Heart left ventricle (tissue), 16 donors: ENCODE data around the gene PRXL2A. TPM values are rescaled to one million over a fixed set of nuclear protein-coding genes. Genes with fewer than 3 reads are reported as not detected.

Experiments
- ATAC-seq, 4 donors: fragments of 200-7000 bp; cut with Tn5 transposase; one replicate each; pipeline ENCODE4 v1.9.1; 2020 to 2022; ENCODE audit warnings: moderate library complexity in 4 of 4, mild to moderate bottlenecking in 3 of 4, moderate number of reproducible peaks in 1 of 4
- DNase-seq, 5 donors: peaks; one replicate each; pipeline ENCODE4 v3.0.0-alpha.2; 2020
- H3K27ac ChIP-seq, 12 donors: fragments of 200-600 bp; sonication (generic) in 4 of 12; one replicate each; pipeline versions ENCODE4 v1.5.0 to v1.8.0; 2016 to 2022; ENCODE audit warnings: mild to moderate bottlenecking in 2 of 12
- H3K27me3 ChIP-seq, 9 donors: fragments of 200-600 bp; sonication (generic) in 2 of 9; one replicate each; pipeline versions ENCODE4 v1.5.1 to v1.8.0; 2016 to 2022; ENCODE audit warnings: mild to moderate bottlenecking in 3 of 9
- H3K36me3 ChIP-seq, 9 donors: fragments of 200-600 bp; sonication (generic) in 2 of 9; one replicate each; pipeline versions ENCODE4 v1.5.0 to v1.8.0; 2018 to 2022; ENCODE audit warnings: mild to moderate bottlenecking in 2 of 9
- H3K4me1 ChIP-seq, 12 donors: fragments of 200-600 bp; sonication (generic) in 4 of 12; one replicate each; pipeline versions ENCODE4 v1.5.0 to v1.8.0; 2016 to 2022; ENCODE audit warnings: mild to moderate bottlenecking in 3 of 12
- H3K4me3 ChIP-seq, 12 donors: fragments of 200-600 bp; sonication (generic) in 4 of 12; one replicate each; pipeline versions ENCODE4 v1.5.0 to v1.8.0; 2017 to 2022; ENCODE audit warnings: mild to moderate bottlenecking in 9 of 12, moderate library complexity in 4 of 12
- H3K9me3 ChIP-seq, 12 donors: fragments of 200-600 bp; sonication (generic) in 4 of 12; one replicate each; pipeline versions ENCODE4 v1.5.0 to v1.8.0; 2016 to 2022; ENCODE audit warnings: mild to moderate bottlenecking in 1 of 12
- POLR2A ChIP-seq, 2 donors: fragments of 450-650 bp; IDR thresholded peaks; one replicate each; pipeline ENCODE4 v1.6.1; 2017; ENCODE audit warnings: antibody characterized with exemption in 2 of 2, mild to moderate bottlenecking in 2 of 2, moderate library complexity in 2 of 2
- WGBS, 4 donors: extraction: QIAGEN DNeasy Blood & Tissue Kit in 2 of 4; methylation state at CpG; one replicate each; pipeline versions ENCODE4 v1.1.5 to v1.1.7; 2013 to 2018; 5-methylcytosine and 5-hydroxymethylcytosine counted together
- intact Hi-C, 10 donors: fragments of 100-400 bp; cut with DNase I; formaldehyde crosslinking; loops; one replicate each; pipeline versions ENCODE4 v1.11.1 to v1.14.2; 2022
- polyA plus RNA-seq, 2 donors: library from polyadenylated mRNA; stranded (reverse); fragments of 200-250 nt; gene quantifications; one replicate each; pipeline ENCODE4 v1.2.3, GENCODE V29; 2013
- total RNA-seq, 9 donors: library from RNA; depleted of rRNA in 2 of 9; stranded (reverse); fragments of >200 nt in 2 of 9; fragmentation: NEBNext Ultra II Directional in 3 of 9; extraction: Animal tissue kit (Norgen Biotek cat#: 25700) in 3 of 9; gene quantifications; one replicate each; pipeline versions ENCODE4 v1.1.0 to v1.2.4, GENCODE V29; 2016 to 2023
- TF ChIP-seq, protein P1 (sequence below), 12 donors: fragments of 200-600 bp; sonication (generic) in 4 of 12; IDR thresholded peaks; one replicate each; pipeline versions ENCODE4 v1.5.0 to v1.8.0; 2018 to 2022; ENCODE audit warnings: antibody characterized with exemption in 12 of 12, mild to moderate bottlenecking in 5 of 12
- donor health status: ischemic (EF 13 %, LVEDD 7.1; RV severe dilation, severe dysfunction).
- donor health status: healthy with polysubstance abuse.
- donor health status: DM: no; HTN: yes; CAD: no.
- donor health status: DM: no; HTN: no; CAD: no.
- donor health status: ischemic (EF 25% LVEDD 6.9; RV normal size, moderate dysfunction).
- donor health status: ischemic (EF 25% LVEDD 5.7; RV mildly dilated, moderate dysfunction).
- donor health status: healthy.
- donor health status: DM: yes; HTN: yes; CAD: no.
- donor health status: ischemic (EF 35%, LVEDD 5.7; RV mildly dilated, moderate dysfunction).
- donor health status: nonischemic (EF 11% LVEDD 7.7; RV severe dilation, severe dysfunction).
- donor health status: DM: yes; HTN: yes; CAD: no.
- donor health status: PGD.
- donor health status: ischemic (EF 29% LVEDD 5.4; RV normal size, mild dysfunction).
- donor health status: nonischemic (EF 23%, LVEDD 6.1; RV moderate dilation, normal function).

The PRXL2A gene
- total and polyA plus RNA-seq, 11 donors: 63.9 to 123 (median 78.5) TPM

GRCh38 chr10:80447436-80448190 is 39.3 kb downstream of the PRXL2A start:
- no peak for ATAC-seq
- H3K27ac ChIP-seq: no peak overlapping the region
- 68 to 77% (median 76%) methylated on average over 7 of the region's 7 CpGs for WGBS, 4 donors
- H3K4me3 ChIP-seq: no peak overlapping the region
- H3K9me3 ChIP-seq: peaks cover 0 to 9% (median 0%) of the 10 kb centered on the region in 12 donors
- peaks cover 0 to 61% (median 9%) of the 10 kb centered on the region in 12 donors for H3K4me1 ChIP-seq
- no peaks in the 10 kb centered on the region for H3K27me3 ChIP-seq
- DNase-seq: no peak
- no peak for TF ChIP-seq POLR2A (IDR thresholded peaks at IDR 0.05)
- TF ChIP-seq, protein P1, sequence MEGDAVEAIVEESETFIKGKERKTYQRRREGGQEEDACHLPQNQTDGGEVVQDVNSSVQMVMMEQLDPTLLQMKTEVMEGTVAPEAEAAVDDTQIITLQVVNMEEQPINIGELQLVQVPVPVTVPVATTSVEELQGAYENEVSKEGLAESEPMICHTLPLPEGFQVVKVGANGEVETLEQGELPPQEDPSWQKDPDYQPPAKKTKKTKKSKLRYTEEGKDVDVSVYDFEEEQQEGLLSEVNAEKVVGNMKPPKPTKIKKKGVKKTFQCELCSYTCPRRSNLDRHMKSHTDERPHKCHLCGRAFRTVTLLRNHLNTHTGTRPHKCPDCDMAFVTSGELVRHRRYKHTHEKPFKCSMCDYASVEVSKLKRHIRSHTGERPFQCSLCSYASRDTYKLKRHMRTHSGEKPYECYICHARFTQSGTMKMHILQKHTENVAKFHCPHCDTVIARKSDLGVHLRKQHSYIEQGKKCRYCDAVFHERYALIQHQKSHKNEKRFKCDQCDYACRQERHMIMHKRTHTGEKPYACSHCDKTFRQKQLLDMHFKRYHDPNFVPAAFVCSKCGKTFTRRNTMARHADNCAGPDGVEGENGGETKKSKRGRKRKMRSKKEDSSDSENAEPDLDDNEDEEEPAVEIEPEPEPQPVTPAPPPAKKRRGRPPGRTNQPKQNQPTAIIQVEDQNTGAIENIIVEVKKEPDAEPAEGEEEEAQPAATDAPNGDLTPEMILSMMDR (IDR thresholded peaks at IDR 0.05): no peak
- no peaks in the 10 kb centered on the region for H3K36me3 ChIP-seq
- intact Hi-C loops: loop anchor here in 7 of 10 donors (5.0 to 10.0 kb wide), 7 partner anchors 137 to 477 kb away; no protein-coding TSS in a partner anchor

DNA sequence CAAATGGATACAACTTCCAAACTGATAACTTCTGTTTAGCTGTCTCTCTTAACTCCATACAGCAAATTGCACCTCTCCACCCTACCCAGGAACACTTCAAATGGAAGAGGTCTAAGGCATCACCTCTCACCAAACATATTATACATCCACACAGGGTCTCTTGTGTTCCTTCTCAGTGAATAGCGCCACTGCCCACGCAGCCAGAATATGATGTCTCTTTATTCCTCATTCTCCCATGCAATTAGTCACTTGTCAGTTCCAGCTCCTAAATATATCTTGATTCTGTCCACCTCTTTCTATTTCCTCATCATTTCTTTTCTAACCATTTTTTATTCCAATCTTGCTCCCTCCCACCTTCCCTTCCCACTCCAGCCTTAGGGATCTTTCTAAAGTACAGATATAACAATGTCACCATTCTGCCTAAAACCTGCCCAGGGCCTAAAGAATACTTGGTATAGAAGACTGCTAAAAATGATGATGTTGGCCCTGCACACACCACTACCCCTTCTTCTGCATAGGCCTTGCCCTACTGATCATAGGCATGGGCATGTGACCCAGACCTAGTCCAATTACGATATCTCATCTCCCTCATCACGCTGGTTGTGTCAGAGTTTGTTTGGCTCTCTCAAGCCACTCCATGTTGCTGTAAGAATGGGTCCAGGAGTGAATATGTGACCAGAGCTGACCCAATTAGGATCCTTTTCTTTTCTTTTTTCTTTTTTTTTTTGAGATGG is 40.0 kb downstream of the PRXL2A start:
- Histone ChIP-seq H3K27ac (peak overlapping the region in 1 of 12 donors; percentile 38), H3K4me1 (peaks cover 3 to 65% (median 12%) of the 10 kb centered on the region in 12 donors), H3K27me3 (no peaks in the 10 kb centered on the region), H3K9me3 (peaks cover 0 to 9% (median 0%) of the 10 kb centered on the region in 12 donors), H3K4me3 (no peak overlapping the region), H3K36me3 (no peaks in the 10 kb centered on the region)
- 96 to 98% (median 96%) methylated on average over 4 of the region's 4 CpGs for WGBS, 4 donors
- no peak for TF ChIP-seq POLR2A (IDR thresholded peaks at IDR 0.05)
- TF ChIP-seq, protein P1 (IDR thresholded peaks at IDR 0.05): no peak
- ATAC-seq (no peak), DNase-seq (no peak)
- intact Hi-C loops: loop anchor here in 7 of 10 donors (5.0 to 10.0 kb wide), 7 partner anchors 136 to 476 kb away; no protein-coding TSS in a partner anchor

DNA sequence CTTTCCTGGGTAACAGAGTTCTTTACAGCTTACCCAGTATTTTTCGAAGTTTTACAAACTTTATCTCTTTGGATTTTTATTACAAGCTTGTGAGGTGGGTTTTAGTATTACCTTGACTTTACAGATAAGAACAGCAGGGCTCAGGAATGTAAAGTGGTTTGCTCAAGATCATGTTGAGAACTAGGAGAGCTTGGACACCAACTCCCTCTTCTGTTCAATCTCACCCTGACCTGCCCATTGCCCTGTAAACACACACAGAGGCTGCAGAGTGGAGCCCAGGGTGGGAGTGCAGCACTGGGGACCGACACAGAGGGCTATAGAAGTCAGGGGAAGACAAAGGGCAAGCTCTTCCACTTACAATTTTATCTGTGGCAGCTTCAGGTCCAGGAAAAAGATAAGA is 41.2 kb downstream of the PRXL2A start:
- ATAC-seq (no peak), DNase-seq (no peak)
- Histone ChIP-seq H3K36me3 (no peaks in the 10 kb centered on the region), H3K27ac (peak overlapping the region in 1 of 12 donors; percentile 38), H3K4me1 (peaks cover 3 to 56% (median 13%) of the 10 kb centered on the region in 12 donors), H3K27me3 (no peaks in the 10 kb centered on the region), H3K4me3 (no peak overlapping the region), H3K9me3 (peaks cover 0 to 9% (median 0%) of the 10 kb centered on the region in 12 donors)
- 76 to 92% (median 88%) methylated on average over 2 of the region's 2 CpGs for WGBS, 4 donors
- TF ChIP-seq POLR2A (IDR thresholded peaks at IDR 0.05): no peak
- TF ChIP-seq, protein P1 (IDR thresholded peaks at IDR 0.05): no peak
- intact Hi-C loops: loop anchor here in 7 of 10 donors (5.0 to 10.0 kb wide), 7 partner anchors 135 to 475 kb away; no protein-coding TSS in a partner anchor

DNA sequence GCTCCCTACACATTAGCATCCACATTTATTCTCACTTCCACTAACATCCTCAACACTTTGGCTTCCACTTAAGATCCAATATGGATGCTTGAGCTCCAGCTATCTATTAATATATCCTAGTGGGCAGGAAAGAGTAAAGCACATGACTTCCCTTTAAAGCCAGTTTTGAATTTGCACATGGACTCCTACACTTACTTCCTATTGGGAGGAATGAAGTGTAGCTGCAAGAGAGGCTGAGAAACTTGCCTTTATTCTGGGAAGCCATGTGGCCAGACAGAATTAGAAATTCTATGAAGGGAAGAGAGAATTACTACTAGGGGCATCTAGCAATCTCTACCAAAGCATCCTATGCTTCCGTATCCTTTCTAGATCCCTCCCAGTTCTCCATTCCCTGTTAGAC is 42.8 kb downstream of the PRXL2A start:
- WGBS, 4 donors: 91 to 100% (median 100%) methylated on average over 1 of the region's 1 CpG
- Histone ChIP-seq H3K9me3 (peaks cover 0 to 9% (median 0%) of the 10 kb centered on the region in 12 donors), H3K27ac (peak overlapping the region in 1 of 12 donors; percentile 37), H3K4me1 (peaks cover 3 to 58% (median 18%) of the 10 kb centered on the region in 12 donors), H3K36me3 (no peaks in the 10 kb centered on the region), H3K4me3 (no peak overlapping the region), H3K27me3 (no peaks in the 10 kb centered on the region)
- intact Hi-C loops: loop anchor here in 2 of 10 donors (2.0 to 5.0 kb wide), 2 partner anchors 44 to 54 kb away; partner anchors contain the start of gene PRXL2A (in 1 of the 2)
- DNase-seq (no peak), ATAC-seq (no peak)
- TF ChIP-seq POLR2A (IDR thresholded peaks at IDR 0.05): no peak
- TF ChIP-seq, protein P1 (IDR thresholded peaks at IDR 0.05): no peak
